Measurements from ENCODE around the gene FDPS. TPM values are rescaled to one million over a fixed set of nuclear protein-coding genes. Genes with fewer than 3 reads are reported as not detected.
A peak's percentile ranks its signal among the peaks of the same experiment; 100 is the strongest.

Gene FDPS
- total RNA-seq, 1 experiment from 2014 or later: 301 TPM

DNA sequence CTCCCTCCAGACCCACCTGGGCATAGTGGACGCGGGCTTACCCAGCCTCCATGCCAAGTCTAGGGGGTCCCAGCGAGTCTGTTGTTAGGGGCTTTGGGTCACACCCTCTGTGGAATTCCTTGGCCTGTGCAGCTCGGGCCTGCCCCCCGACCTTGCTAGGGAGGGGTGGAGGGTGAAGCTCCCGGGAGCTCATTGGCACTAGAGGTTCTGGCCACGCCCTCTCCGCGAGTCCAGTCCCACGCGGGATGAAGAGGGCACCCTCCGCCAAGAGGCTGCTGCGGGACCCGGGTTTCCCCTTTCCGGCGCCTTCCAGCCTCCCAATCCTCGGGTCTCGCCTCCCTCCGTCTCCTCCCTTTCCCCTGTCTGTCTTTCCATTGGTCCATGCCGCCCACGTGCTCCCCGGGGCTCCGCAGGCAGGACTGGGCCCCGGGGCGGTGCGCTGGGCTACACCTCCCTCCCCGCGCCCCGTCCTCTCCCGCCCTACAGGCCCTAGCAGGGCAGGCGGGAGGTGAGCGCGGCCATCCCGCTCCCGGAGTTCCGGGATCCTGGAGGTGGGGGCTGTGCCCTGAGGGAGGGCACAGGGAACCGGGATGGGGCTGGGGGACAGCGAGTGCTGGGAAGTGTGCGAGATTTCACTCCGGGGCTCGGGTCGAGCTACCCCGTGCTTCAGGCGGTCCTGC lies 15.5 kb downstream of the FDPS start:
- Histone ChIP-seq H3K27ac (ENCODE audit: low read length) (peak overlapping the region; percentile 83), H3K9ac (ENCODE audit: low read length) (peak overlapping the region; percentile 84), H3K27me3 (ENCODE audit: low read length) (no peaks in the 10 kb centered on the region), H4K20me1 (ENCODE audit: low read length) (no peaks in the 10 kb centered on the region), H3K9me2 (replicated peaks; ENCODE audit: low read length) (no peaks in the 10 kb centered on the region), H3K79me2 (ENCODE audit: low read length) (peaks cover 29% of the 10 kb centered on the region), H3K9me3 (ENCODE audit: low read length) (no peaks in the 10 kb centered on the region), H3K4me2 (ENCODE audit: low read length) (peak overlapping the region; percentile 93), H3F3A (ENCODE audit: low read length, unreplicated experiment) (no peaks in the 10 kb centered on the region), H3K4me3 (ENCODE audit: low read length) (peak overlapping the region; percentile 80), H3K36me3 (ENCODE audit: low read depth, low read length) (peaks cover 20% of the 10 kb centered on the region; the same call in 1 of the 2 replicates), H3K4me1 (ENCODE audit: insufficient read depth, low read length) (peaks cover 21% of the 10 kb centered on the region), H2AFZ (ENCODE audit: low read length) (peak overlapping the region; percentile 92)
- TF ChIP-seq EZH2 (IDR thresholded peaks at IDR 0.05; ENCODE audit: low read length, unreplicated experiment) (no peak), CTCF (conservative IDR thresholded peaks at IDR 0.05; ENCODE audit: low read depth, low read length) (no peak), EZH2phosphoT487 (IDR thresholded peaks at IDR 0.05; ENCODE audit: borderline replicate concordance, low read length) (no peak)
- ATAC-seq: peak; percentile 63
- POLR2A ChIA-PET (ENCODE audit: unreplicated experiment): interaction anchor here (0.5 to 1.3 kb wide), 5 partner anchors 47 to 327 kb away, joined by 3 to 6 read pairs (median 4); partner anchors contain the start of genes ASH1L, CLK2, HCN3 and SCAMP3
- intact Hi-C loops (cut with micrococcal nuclease): loop anchor here (2.0 kb wide), 1 partner anchor 117 kb away; the partner anchor contains the start of gene THBS3
- no TSS peak for BruUV-seq (replicated peaks)
- peak; percentile 98 for DNase-seq
- CTCF ChIA-PET: interaction anchor here (0.9 to 1.7 kb wide), 6 partner anchors 47 to 180 kb away, joined by 3 to 14 read pairs (median 4); partner anchors contain the start of genes CLK2 and HCN3

- H3K4me1 ChIP-seq (ENCODE audit: insufficient read depth, low read length): peaks cover 24% of the 10 kb centered on the region
- DNase-seq (peak; percentile 73), ATAC-seq (peak; percentile 12)
- H3K9me2 ChIP-seq (replicated peaks; ENCODE audit: low read length): no peaks in the 10 kb centered on the region
- CTCF ChIA-PET: interaction anchor here (0.6 to 1.1 kb wide), 2 partner anchors 74 to 241 kb away, joined by 3 to 4 read pairs; no protein-coding TSS in a partner anchor
- no peaks in the 10 kb centered on the region for H3K27me3 ChIP-seq (ENCODE audit: low read length)
- peaks cover 29% of the 10 kb centered on the region for H3K79me2 ChIP-seq (ENCODE audit: low read length)
- no peak for TF ChIP-seq EZH2phosphoT487 (IDR thresholded peaks at IDR 0.05; ENCODE audit: borderline replicate concordance, low read length)
- TF ChIP-seq CTCF (conservative IDR thresholded peaks at IDR 0.05; ENCODE audit: low read depth, low read length): peak; percentile 76
- H3K4me3 ChIP-seq (ENCODE audit: low read length): peak overlapping the region; percentile 80
- H3K4me2 ChIP-seq (ENCODE audit: low read length): peak overlapping the region; percentile 93
- intact Hi-C loops (cut with micrococcal nuclease): loop anchor here (1.0 to 2.0 kb wide), 2 partner anchors 75 to 118 kb away; partner anchors contain the start of gene THBS3
- H3K36me3 ChIP-seq (ENCODE audit: low read depth, low read length): peaks cover 14% of the 10 kb centered on the region; the same call in 1 of the 2 replicates
- no peaks in the 10 kb centered on the region for H3K9me3 ChIP-seq (ENCODE audit: low read length)
- BruUV-seq (replicated peaks): TSS peak; percentile 45
- no peaks in the 10 kb centered on the region for H3F3A ChIP-seq (ENCODE audit: low read length, unreplicated experiment)
- peak overlapping the region; percentile 18 for H3K27ac ChIP-seq (ENCODE audit: low read length)
- POLR2A ChIA-PET (ENCODE audit: unreplicated experiment): no interaction called here
- no peaks in the 10 kb centered on the region for H4K20me1 ChIP-seq (ENCODE audit: low read length)
- H3K9ac ChIP-seq (ENCODE audit: low read length): peak overlapping the region; percentile 84
- H2AFZ ChIP-seq (ENCODE audit: low read length): peak overlapping the region; percentile 92
These were observed 16.3 kb downstream of the FDPS start for GRCh38 chr1:155324717-155325602.
